HG03521 (cell line): Measurements from ENCODE around the gene PLPP3.

ENCODE experiments used
- ATAC-seq: cut with Tn5 transposase; IDR thresholded peaks from one replicate; pipeline ENCODE4 v1.9.1; 2021; ENCODE audit warnings: mild to moderate bottlenecking, moderate library complexity; ENCODE audit not compliant: unreplicated experiment

The PLPP3 gene

GRCh38 chr1:56548571-56548970, 30.8 kb downstream of the PLPP3 start:
- no peak for ATAC-seq

- ATAC-seq: no peak
Measured at GRCh38 chr1:56547977-56548376, 31.4 kb downstream of the PLPP3 start.

GRCh38 chr1:56547473-56547872, 31.9 kb downstream of the PLPP3 start:
- no peak for ATAC-seq

- no peak for ATAC-seq
Measured at GRCh38 chr1:56545711-56546110, 33.7 kb downstream of the PLPP3 start.

GRCh38 chr1:56543783-56544612, 35.4 kb downstream of the PLPP3 start:
- ATAC-seq: no peak

GRCh38 chr1:56542651-56543050, 36.7 kb downstream of the PLPP3 start:
- no peak for ATAC-seq

GRCh38 chr1:56541408-56541807, 38.0 kb downstream of the PLPP3 start:
- no peak for ATAC-seq

- ATAC-seq: no peak
Measured at GRCh38 chr1:56540467-56540866, 38.9 kb downstream of the PLPP3 start.

- no peak for ATAC-seq
Measured at GRCh38 chr1:56539520-56539931, 39.8 kb downstream of the PLPP3 start.

GRCh38 chr1:56538532-56538931, 40.8 kb downstream of the PLPP3 start:
- ATAC-seq: no peak

- ATAC-seq: no peak
Measured at GRCh38 chr1:56537660-56538059, 41.7 kb downstream of the PLPP3 start.

GRCh38 chr1:56535939-56536338, 43.4 kb downstream of the PLPP3 start:
- ATAC-seq: no peak

GRCh38 chr1:56535362-56535761, 44.0 kb downstream of the PLPP3 start:
- no peak for ATAC-seq

GRCh38 chr1:56534130-56534651, 45.2 kb downstream of the PLPP3 start:
- no peak for ATAC-seq

- ATAC-seq: peak; percentile 66
Measured at GRCh38 chr1:56533621-56534020, 45.7 kb downstream of the PLPP3 start.

GRCh38 chr1:56533197-56533596, 46.2 kb downstream of the PLPP3 start:
- ATAC-seq: no peak

GRCh38 chr1:56532350-56532683, 47.0 kb downstream of the PLPP3 start:
- no peak for ATAC-seq

GRCh38 chr1:56531624-56532349, 47.6 kb downstream of the PLPP3 start:
- ATAC-seq: no peak

GRCh38 chr1:56529801-56530200, 49.6 kb downstream of the PLPP3 start:
- no peak for ATAC-seq

GRCh38 chr1:56527548-56528302, 51.6 kb downstream of the PLPP3 start:
- no peak for ATAC-seq

GRCh38 chr1:56526571-56527174, 52.7 kb downstream of the PLPP3 start:
- peak; percentile 76 for ATAC-seq
